HG03025 (cell line): Measurements from ENCODE around the gene TBXAS1.

Experiments used
- ATAC-seq: cut with Tn5 transposase; IDR thresholded peaks from one replicate; pipeline ENCODE4 v1.9.1; 2021; ENCODE audit warnings: mild to moderate bottlenecking, moderate library complexity; ENCODE audit not compliant: unreplicated experiment, low FRiP score

The TBXAS1 gene

DNA sequence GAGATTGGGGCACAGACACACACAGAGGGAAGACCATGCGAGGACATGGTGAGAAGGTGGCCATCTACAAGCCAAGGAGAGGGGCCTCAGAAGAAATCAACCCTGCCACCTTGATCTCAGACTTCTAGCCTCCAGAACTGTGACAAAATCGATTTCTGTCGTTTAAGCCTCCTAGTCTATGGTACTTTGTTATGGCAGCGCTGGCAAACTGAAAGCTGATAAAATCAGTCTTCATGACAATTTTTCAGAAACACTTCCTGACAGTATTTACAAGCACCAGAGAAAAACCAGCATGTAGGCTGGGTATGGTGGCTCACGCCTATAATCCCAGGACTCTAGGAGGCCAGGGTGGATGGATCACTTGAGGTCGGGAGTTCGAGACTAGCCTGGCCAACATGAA is 229.5 kb downstream of the TBXAS1 start:
- no peak for ATAC-seq

DNA sequence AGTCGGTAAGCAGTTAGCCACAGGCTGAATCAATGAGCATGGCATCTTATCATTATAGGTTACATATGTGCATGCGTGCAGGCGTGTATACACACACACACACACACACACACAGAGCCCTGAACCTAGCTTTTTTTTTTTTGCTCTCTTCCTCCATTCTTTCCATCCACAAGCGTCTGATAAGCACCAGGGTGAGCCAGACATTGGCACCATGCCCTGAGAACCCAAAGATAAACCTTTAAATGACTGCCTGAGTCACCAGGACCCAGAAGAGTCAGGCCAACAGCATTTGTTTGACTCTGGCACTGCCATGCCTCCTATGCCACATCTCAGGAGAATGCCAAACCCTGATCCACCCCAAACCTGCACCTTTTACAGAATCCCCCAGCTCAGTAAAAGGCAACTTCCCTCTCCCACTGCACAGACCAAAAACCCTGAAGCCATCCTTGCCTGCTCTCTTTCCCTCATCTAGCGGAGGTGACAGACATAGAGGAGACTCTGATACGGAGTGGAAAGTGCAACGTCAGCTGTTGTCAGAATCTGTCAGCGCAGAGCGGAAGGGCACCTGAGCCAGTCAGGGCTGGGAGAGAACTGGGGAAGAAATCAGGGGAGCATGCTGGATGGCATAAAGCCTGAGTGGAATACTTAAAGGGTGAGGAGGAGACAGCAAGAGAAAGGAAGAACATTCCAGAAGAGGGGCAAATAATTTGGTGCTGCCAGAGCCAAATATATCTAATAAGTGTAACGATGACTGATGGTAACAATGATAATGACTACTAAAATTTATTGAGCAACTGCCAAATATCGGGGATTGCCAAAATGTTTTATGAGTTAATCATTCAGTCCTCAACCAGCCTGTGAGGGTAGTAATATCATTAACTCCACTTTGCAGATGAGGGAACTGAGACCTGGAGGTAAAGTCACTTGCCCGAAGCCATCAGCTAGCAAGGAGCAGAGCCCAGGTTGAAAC is 230.5 kb downstream of the TBXAS1 start:
- ATAC-seq: no peak

DNA sequence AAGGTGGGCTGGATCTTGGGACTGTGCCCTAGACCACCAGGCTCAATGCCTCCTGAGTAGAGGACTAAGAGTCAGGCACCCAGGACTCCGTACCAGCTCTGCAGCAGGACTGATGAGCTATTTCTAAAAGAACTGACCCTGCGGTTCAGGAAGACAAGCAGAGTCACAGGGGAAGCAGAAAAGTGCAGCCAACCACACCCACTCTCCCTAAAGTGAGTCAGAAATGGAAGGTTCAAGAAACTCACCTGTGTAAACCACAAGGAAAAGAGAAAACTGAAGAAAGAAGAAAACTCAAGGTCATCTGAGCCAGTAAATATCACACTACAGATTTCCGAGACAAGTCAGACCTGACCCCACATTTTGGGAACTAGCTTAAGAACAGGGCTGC is 231.2 kb downstream of the TBXAS1 start:
- no peak for ATAC-seq

DNA sequence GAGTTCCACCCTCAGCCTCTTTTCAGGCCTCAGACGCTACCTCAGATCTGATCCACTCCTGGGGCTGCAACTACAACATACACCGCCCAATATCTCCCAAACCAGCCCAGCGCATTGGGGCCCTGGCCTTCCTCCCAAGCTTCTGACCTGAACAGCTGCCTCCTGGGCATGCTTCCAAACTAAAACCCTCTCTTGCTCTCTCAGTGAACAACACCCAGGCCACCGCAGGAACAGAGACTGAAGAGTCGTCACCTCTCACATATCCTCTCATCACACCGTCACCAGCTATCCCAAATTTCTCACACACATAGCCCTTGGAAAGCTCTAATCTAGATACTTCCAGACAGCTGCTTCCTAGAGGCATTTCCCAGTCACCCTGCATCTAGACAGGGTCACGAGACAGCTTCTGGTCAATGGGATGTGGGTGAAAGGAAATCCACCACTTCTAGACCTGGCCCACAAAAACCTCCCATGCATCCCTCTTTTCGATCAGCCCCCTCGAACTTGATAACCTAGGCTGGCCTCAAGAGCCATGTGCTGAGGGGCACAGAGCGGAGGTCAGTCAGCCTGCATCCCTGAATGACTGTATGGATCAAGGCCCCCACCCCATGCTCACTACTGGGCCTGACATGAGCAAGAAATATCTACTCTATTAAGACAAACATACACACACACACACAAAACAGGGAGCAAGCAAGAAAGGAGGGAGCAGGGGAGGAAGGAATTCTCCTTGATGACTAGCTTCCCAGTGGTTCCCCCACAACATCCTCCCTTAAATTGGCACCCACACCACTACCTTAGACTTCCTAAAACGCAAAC is 231.9 kb downstream of the TBXAS1 start:
- no peak for ATAC-seq

DNA sequence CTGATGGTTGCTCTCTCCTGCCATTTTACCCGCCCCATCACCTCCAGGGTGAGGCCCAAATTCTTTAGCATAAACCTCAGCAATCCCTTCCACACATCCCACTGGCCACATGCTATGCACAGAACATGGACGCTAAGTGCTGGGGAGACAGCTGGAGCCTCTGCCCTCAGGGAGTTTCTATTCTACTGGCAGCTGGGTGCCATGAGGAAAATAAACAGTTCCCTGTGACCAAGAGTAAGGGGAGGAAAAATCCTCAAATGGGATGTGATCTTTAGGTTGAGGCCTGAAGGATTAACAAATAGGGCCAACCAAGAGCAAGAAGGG is 232.5 kb downstream of the TBXAS1 start:
- no peak for ATAC-seq

DNA sequence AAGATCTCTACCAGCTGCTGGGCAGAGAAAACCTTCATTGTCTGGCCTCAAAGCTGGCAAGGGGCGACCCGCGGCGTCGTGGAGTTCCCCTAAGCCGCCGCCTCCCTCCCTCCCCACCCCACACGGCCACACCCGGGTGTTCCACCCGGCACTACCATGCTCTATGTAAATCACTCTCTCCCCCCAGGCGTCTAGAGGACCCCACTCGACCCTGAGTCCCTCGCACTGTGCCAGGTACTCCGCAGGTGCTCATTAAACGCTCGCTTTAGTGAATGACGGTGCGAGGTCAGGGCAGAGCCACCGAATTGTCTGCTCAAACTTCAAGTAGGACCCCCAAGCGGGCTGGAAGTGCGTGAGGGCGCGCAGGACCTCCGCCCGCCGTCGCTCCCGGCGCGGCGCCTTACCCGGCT is 233.1 kb downstream of the TBXAS1 start:
- peak; percentile 22 for ATAC-seq

DNA sequence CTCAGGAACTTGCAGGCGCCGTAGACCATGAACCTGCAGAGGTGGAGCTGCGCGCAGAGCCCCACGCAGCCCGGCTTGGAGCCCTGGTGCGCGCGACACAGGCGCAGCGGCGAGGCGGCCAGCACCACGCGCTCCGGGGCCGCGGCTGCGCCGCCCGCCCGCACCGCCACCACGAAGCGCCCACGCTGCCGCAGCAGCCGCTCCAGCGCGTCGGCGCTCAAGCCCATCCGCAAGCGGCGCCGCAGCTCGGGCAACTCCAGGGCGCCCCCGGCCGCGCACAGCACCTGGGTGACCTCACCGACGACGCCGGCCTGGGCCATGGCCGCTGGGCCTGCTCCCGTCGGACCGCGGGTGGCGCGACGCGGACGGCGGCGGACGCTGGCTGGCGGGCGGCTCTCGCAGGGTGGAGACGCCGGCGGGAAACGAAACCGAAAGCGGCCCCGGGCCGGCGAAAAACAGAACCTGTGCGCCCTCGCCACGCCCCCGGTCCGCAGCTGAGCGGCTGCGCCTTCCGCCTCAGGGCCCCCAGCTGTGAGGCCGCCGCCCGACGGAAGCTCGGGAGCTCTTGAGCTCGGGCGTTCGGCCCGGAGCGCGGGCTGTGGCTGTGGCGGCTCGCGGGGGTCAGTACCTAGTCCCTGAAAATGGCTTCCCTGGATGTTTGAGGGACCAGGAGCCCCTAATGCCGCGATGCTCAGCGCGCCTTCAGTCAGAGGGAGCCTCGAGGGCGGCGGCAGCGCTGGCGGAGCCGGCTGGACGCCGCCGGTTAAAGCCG is 233.7 kb downstream of the TBXAS1 start, which contains the start of gene PARP12:
Gene PARP12 (minus strand): TSS at position 424 of the 772 bp plus-strand sequence. CDS start 104 bp downstream, at position 320.
- peak; percentile 89 for ATAC-seq

DNA sequence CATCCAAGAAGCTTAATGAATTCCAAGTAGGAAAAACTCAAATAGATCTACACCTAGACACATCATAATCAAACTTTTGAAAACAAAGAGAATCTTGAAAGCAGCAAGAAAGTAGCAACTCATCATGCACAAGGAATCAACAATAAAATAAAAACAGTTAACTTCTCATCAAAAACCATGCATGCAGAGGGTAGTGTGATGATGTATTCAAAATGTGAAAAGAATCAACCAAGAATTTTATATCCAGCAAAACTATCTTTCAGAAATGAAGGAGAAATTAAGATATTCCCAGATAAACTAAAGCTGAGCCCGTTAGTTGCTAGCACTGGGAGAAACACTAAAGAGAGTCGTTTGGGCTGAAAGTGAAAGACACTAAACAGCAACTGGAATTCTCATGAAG is 238.0 kb downstream of the TBXAS1 start:
- no peak for ATAC-seq

DNA sequence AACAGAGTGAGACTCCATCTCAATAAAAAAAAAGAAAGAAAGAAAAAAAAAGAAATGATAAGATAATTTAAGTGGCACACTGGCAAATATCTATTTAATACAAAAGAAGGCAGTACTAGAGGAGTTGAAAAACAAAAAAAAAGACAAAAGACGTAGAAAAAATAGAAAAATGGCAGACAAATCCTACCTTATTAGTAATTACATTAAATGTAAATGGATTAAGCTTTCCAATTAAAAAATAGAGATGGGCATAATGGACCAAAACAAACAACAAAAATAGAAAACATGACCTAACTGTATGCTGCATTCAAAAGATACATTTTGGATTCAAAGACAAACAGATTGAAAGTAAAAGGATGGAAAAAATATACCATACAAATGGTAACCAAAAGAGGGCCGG is 239.0 kb downstream of the TBXAS1 start:
- no peak for ATAC-seq

DNA sequence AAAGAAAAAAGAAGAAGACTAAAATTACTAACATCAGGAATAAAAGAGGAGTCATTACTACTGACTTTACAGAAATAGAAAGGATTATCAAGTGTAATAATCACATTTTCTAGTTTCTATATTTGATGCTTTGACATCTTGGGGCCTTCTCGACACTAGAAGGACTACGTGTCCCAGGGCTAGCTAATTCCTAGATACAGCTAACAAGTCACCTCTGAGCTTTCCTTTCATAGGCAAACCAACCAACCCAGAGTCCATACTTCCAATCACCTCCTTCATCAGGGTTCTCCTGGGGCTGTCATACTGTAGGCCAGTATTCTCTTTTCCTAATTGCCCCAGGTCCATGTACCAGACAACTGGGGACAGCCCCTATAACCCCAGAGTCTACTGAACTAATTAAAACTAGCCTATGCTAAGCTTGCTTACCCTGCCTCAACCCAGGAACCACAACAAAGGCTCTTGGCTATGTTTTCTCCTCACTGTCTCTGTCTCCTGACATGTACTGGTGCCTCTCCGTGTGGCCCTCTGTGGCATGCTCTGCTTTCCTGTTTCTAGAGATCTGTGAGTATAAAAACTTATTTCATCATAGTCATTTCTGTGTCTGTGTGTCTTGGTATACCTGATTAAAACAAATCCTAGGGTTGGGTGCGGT is 240.4 kb downstream of the TBXAS1 start:
- ATAC-seq: no peak
